Fibroblast of peridontal ligament (primary cell): ENCODE measurements around the gene CLBA1.
"Not testable (repeated sequence)": the region's sequence is repeated elsewhere in the genome, so short reads cannot be mapped to it uniquely, and the experiment has no call there.

Source experiments
- DNase-seq: peaks from one replicate; pipeline ENCODE4 v3.0.0-alpha.2; 2010; ENCODE audit errors: extremely low read depth

Gene CLBA1

DNA sequence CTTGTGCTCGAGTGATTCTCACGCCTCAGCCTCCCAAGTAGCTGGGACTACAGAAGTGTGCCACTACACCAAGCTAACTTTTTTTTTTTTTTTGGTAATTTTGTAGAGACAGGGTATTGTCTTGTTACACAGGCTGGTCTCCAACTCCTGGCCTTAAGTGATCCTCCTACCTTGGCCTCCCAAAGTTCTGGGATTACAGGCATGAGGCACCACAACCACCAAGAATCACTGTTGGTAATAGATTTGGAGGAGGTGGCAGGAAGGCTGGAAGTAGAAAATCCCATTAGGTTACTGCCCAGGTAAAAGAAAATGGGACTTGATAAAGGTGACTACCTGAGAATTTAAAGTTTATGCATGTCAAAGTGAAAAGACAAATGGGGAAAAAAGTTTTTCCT lies 36.7 kb downstream of the CLBA1 start:
- no peak for DNase-seq

DNA sequence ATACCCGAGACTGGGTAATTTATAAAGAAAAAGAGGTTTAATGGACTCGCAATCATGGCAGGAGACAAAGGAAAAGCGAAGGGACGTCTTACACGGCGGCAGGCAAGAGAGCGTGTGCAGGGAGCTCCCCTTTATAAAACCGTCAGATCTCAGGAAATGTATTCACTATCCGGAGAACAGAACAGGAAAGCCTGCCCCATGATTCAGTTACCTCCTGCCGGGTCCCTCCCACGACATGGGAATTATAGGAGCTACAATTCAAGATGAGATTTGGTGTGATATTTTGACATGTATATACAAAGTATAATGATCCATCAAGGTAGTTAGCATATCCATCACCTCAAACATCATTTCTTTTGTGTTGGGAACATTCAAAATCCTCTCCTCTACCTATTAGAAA lies 37.6 kb downstream of the CLBA1 start:
- no peak for DNase-seq

GRCh38 chr14:105023791-105024480 lies 38.3 kb downstream of the CLBA1 start:
- peak; percentile 58 for DNase-seq

DNA sequence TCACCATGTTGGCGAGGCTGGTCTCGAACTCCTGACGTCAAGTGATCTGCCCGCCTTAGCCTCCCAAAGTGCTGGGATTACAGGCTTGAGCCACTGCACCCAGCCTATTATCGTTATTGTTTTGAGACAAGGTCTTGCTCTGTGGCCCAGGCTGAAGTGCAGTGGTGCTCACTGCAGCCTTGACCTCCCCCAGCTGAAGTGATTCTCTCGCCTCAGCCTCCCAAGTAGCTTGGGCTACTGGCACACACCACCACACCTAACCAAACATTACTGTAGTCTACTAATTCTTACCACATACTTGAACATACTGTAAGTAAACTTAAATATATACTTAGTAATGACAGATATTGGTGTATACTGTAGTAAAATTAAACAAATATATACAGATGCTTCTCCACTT lies 39.8 kb downstream of the CLBA1 start:
- DNase-seq, result no peak

DNA sequence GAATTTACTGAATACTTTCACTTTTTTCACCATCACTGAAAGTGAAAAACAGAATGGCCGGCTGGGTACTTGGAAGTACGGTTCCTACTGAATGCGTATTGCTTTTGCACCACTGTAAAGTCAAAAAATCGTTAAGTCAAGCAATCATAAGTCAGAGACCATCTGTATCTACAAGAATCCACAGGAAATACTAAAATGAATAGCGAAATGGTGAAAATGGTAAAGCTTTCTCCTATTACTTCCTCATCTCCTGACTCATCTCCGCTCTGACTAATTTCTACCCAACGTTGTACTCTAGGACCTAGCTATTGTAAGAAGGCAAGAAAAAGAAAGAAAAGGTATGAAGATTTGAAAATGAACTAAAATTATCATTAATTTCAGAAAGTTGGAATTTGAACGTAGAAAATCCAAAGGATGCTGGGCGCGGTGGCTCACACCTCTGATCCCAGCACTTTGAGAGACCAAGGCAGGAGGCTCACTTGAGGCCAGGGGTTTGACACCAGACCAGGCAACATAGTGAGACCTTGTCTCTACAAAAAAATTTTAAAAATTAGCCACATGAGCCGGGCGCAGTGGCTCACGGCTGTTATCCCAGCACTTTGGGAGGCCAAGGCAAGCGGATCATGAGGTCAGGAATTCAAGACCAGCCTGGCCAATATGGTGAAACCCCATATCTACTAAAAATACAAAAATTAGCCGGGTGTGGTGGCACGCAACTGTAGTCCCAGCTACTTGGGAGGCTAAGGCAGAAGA lies 40.6 kb downstream of the CLBA1 start:
- DNase-seq, result peak; percentile 38

DNA sequence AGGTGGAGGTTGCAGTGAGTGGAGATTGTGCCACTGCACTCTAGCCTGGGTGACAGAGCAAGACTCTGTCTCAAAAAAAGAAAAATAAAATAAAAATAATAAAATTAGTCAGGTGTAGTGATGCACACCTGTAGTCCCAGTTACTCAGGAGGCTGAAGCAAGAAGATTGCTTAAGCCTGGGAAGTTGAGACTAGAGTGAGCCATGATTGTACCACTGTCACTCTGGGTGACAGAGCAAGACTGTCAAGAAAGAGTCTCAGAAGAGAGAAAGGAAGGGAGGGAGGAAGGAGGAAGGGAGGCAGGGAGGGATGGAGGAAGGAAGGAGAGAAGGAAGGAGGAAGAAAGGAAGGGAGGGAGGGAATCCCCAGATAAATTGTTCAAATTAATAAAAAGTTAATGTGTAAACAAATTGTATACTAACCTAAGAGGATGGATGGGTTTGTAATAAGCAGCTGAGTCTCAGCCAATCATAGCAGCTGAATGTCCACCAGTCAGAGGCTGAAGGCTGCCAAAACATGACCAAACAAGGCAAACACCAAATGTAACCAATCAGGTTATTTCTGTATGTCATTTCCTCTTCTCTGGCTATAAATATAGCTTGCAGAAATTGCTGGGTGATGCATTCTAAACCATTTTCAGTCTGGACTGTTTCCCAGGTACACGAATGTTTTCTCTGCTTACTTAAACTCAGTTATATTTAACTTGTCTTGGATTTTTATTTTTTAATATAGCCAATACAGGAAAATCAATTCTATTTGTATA lies 41.4 kb downstream of the CLBA1 start:
- DNase-seq, result peak; percentile 74

GRCh38 chr14:105027718-105028117 lies 42.1 kb downstream of the CLBA1 start:
- not testable (repeated sequence) for DNase-seq

DNA sequence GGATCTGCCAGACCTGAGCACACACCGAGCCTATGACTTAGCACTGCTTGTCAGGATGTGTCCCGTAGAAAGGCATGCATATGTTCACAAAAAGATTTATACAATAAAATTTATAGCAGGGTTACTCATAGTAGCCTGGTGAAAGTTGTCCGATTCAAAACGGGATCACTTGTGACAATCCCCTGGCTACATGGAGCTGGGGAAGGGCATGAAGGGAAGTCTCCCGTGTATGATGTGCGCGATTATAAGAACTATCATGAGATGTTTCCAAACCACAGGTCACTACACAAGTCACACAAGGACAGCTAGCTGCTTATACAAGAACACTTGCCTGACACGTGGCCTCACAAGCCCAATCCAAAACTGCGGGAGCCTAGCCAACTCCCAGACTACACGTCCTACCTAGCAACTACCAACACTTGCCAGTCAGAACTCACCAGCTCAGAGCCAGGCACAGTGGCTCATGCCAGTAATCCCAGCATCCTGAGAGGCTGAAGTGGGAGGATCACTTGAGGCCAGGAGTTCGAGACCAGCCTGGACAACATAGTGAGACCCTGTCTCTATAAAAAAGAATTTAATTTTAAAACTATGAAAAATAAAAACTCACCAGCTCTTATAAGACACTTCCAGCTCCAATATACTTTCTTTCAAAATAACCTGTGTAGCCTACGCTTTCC lies 42.8 kb downstream of the CLBA1 start:
- DNase-seq, result no peak

GRCh38 chr14:105029402-105029801 lies 43.8 kb downstream of the CLBA1 start:
- DNase-seq, result no peak

- DNase-seq, result no peak
These were observed 44.6 kb downstream of the CLBA1 start for GRCh38 chr14:105030194-105030593.

DNA sequence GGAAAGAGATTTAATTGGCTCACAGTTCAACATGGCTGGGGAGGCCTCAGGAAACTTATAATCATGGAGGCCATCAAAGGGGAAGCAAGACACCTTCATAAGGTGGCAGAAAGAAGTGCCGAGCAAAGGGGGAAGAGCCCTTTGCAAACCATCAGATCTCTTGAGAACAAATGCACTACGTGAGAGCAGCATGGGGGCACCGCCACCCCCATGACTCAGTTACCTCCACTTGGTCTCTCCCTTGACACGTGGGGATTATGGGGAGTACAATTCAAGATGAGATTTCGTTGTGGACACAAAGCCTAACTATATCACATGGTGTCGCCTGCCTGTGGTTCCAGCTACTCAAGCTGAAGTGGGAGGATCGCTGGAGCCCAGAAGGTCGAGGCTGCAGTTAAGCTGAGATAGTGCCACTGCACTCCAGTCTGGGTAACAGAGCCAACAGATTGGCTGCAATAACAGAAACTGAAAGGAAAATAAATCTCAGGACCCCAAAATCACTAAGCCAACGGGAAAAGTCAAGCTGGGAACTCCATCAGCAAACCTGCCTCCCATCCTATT lies 45.3 kb downstream of the CLBA1 start:
- DNase-seq, result no peak

DNA sequence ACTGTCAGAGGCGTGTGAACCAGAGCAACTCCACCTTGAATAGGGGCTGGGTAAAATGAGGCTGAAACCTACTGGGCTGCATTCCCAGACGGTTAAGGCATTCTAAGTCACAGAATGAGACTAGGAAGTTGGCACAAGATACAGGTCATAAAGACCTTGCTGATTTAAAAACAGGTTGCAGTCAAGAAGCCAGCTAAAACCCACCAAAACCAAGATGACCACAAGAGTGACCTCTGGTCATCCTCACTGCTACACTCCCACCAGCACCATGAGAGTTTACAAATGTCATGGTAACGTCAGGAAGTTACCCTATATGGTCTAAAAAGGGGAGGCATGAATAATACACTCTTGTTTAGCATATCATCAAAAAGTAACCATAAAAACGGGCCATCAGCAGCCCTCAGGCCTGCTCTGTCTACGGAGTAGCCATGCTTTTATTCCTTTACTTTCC lies 46.9 kb downstream of the CLBA1 start:
- not testable (repeated sequence) for DNase-seq

DNA sequence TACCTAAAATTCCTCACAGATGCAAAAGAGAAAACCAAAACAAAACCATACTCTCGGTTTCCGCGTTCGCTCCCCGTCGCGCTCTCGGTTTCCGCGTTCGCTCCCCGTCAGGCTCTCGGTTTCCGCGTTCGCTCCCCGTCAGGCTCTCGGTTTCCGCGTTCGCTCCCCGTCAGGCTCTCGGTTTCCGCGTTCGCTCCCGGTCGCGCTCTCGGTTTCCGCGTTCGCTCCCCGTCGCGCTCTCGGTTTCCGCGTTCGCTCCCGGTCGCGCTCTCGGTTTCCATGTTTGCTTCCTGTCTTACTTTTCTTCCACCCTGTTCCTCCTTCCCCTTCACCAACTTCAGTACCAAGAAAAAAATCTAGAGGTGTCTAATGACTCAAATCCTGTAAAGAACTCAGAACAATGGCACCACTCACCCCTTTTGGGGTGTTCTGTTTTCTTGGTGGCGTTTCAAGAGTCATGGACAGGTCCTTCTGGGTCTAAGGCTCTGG lies 47.9 kb downstream of the CLBA1 start:
- DNase-seq, result not testable (repeated sequence)

DNA sequence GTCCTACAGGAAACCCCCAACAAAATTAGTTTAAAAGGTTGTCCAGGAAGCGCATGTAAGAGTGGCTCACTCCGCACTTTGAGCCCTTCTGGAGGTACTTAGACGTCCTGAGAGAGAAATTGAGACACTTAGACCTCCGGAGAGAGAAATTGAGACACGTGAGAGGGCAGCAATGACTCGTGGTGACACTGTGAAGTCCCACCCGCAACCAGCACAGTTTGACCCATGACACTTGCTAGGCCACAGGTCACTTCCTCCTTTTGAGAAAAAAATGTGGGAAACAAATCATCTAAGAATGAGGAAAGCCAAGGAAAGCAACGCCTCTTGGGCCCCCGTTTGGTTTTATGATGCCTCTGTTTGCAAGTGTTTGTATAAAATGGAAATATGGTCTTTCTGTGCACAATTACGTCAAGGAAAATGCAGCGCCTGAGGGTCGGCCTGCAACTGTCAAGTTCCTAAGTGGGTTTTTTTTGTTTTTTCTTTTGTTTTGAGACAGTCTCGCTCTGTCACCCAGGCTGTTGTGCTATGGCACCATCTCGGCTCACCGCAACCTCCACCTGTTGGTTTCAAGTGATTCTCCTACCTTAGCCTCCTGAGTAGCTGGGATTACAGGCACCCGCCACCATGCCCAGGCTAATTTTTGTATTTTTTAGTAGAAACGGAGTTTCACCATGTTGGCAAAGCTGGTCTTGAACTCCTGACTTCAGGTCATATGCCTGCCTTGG lies 48.9 kb downstream of the CLBA1 start:
- no peak for DNase-seq

GRCh38 chr14:105035616-105036015 lies 50.0 kb downstream of the CLBA1 start:
- DNase-seq, result not testable (repeated sequence)

GRCh38 chr14:105039458-105040205 lies 54.0 kb downstream of the CLBA1 start:
- no peak for DNase-seq

DNA sequence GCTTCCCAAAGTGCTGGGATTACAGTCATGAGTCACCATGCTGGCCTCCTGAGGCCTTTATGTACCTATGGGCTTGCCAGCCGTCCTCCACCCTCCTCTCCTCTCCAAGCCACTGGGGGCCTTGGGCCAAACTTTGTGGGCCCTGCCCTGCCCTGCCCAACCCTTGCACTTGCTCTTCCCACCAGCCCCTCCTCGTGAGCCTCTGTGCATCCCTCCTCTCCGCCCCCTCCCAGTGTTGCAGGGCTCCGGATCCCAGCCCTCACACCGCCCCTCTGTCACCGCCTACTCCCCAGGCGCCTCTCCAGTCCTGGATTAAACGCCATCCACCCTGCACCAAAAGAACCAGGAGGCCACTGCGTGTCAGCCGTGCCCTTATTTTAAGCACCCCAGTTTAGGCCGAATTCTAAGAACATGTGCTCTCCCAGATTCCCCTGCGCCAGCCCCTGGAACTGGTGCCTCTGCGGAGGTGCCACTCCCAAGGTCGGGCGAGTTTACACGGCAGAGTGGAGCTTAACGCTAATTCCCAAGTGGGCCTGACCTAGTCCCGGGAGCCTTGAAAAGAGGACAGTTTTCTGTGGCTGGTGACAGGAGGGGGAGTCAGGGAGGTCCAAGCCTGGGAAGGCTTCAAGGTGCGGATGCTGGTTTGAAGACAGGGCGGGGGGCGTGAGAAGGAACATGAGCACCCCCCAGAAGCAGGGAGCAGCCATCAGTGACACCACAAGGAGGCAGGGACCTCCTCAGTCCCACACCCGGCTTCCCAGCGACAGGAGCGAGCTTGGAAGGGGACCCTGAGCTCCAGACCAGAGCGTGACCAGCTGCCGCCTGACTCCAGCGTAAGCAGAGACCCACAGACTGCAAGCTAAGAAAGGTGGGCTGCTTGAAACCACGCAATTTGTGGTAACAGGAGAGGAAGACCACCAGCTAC lies 56.5 kb downstream of the CLBA1 start:
- DNase-seq, result no peak

- no peak for DNase-seq
These were observed 57.2 kb downstream of the CLBA1 start for GRCh38 chr14:105042813-105043212.

DNA sequence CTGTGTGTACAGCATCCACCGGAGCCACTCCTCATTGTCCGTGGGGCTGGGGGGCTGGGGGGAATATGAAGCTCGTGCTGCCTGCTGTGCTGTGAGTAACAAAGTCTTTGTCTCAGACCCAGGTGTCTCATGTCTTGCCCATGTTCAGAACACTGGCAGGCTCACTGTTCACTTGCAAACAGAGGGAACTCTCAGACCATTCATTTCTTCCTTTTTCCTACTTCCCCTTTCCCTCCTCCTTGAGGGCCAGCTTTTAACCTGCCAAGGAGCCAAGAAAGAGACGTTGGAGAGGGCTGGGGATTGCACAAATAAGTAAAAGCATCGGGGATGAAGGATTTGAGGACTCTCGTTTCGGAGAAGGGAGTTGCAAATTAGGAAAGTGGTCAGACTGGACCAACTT lies 58.1 kb downstream of the CLBA1 start:
- no peak for DNase-seq
